ENCODE data around the gene FAM20C.
"Not testable (repeated sequence)": the region's sequence is repeated elsewhere in the genome, so short reads cannot be mapped to it uniquely, and the experiment has no call there.

Gene FAM20C

GRCh38 chr7:193481-194251, 1.3 kb downstream of the FAM20C start:
- DNase-seq, result no peak

- no peak for DNase-seq
These were observed 2.1 kb downstream of the FAM20C start for GRCh38 chr7:194252-195009.

- DNase-seq, result no peak
These were observed 2.8 kb downstream of the FAM20C start for GRCh38 chr7:195010-195829.

- DNase-seq, result no peak
These were observed 3.4 kb downstream of the FAM20C start for GRCh38 chr7:195830-196128.

- no peak for DNase-seq
These were observed 3.9 kb downstream of the FAM20C start for GRCh38 chr7:196283-196682.

DNA sequence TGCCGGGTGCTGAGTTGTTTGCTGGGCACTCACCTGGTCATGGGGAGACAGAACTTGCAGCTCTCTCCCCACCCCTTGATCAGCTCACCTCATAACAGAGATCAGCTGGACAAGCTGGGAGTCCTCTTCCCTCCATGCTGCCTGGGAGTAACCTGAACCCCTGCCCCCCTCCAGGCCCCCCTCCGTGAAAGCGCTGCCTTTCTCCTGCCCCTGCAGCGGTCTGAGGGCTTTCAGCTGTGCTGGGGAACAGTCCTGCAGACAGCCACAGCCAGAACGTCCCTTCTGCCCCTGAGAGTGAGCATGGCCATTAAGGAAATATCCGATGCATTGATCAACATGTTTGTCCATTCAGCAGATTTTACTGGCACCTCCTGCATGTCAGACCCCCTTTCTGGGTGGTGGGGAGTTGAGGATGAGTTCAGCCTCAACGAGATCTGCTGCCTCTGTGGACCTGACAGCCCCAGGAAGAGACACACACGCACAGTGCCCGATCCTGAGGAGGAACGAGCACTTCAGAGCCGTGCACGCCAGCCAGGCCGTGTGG, 4.5 kb downstream of the FAM20C start:
- DNase-seq, result no peak

DNA sequence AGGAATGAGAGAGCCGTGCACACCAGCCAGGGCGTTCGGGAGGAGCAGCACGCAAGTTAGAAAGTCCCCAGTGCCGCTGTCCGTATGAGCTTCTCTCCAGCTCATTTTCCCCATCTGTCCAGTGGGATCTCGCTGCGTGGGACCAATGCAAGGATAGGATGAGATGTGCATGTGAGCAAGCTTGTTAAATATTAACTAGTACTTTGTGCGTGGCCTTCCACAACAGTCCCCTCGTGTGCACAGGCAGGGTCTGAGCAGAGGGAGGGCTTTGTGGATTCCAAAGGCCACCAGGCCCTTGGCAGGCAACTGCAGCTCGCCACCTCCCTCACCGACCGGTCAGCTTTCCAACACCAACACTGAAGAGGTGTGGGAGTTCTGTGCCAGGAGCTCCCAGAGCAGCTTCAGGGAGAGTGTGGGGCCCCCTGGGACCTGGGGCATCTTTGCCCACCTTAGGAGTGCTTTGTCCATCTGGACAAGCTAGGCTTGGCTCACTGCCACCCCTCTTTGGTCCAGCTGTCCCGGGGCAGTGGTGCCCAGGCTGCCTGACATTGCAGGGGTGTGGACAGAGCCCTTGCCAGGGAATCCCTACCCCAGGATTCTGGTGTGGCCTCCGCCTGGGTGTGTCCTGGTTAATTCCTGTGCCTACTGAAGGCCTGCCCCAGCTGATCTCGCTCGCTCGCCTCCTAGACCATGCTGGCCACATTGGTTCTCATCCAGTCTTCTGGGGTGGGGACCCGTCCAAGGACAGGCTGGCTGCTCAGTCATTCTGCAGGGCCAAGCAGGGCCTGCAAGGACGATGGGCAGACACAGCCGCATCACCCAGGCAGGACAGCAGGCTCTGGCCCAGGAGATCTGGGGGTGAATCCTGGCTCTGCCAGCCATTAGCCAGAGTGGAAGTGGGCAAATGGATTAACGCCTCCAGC, 5.3 kb downstream of the FAM20C start:
- no peak for DNase-seq

DNA sequence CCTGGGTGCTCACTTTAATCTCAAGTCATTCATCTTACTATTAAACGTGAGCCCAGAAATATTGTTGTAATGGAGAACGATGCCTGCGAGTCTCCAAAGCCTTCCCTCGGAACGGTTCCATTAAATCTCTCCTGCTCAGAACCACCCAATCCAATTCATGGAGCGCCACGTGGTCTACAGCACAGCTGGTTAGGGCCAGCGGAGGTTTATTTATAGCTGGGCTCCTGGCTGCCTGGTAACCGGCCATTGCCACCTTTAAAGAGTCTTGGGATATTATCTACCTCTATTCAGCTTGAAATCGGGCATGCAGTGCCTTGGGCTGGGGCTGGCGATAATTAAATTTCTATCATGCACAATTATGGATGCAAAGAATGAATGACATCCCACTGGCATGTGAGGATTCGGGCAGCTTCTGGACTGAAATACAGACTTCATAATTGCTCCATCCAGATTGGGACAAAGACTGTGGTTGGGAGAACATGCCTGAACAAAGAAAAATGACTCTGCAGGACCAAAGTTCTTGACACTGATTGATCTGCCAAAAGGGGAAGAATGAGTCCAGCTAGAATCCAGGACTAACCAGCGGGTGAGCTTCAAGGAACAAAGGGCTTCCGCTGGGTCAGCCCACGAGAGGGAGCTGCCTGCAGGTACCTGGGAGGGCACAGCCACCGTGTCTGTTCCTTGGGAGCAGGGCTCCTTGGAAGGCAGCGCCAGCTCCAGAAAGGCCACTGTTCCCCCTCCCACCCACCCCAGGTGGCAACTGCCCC, 7.3 kb downstream of the FAM20C start:
- no peak for DNase-seq

GRCh38 chr7:200290-200689, 7.9 kb downstream of the FAM20C start:
- no peak for DNase-seq

- DNase-seq, result no peak
These were observed 8.3 kb downstream of the FAM20C start for GRCh38 chr7:200704-201103.

DNA sequence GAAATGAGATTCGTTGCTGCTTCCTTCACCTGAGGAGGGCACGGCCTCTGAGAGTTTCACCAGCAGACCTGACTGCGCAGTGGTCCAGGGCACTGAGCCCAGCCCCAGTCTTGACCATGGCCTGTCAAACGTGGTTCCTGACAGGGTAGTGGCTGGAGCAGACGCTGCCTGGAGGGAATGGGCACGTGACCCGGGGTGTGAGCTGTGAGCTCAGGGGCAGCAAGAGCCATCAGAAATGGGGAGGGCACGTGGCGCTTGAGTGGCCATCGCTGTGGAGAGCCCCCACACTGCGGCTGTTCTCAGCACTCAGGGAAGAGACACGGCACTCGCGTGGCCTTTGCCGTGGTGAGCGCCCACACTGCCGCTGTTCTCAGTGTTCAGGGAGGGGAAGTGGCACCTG, 12.0 kb downstream of the FAM20C start:
- no peak for DNase-seq

DNA sequence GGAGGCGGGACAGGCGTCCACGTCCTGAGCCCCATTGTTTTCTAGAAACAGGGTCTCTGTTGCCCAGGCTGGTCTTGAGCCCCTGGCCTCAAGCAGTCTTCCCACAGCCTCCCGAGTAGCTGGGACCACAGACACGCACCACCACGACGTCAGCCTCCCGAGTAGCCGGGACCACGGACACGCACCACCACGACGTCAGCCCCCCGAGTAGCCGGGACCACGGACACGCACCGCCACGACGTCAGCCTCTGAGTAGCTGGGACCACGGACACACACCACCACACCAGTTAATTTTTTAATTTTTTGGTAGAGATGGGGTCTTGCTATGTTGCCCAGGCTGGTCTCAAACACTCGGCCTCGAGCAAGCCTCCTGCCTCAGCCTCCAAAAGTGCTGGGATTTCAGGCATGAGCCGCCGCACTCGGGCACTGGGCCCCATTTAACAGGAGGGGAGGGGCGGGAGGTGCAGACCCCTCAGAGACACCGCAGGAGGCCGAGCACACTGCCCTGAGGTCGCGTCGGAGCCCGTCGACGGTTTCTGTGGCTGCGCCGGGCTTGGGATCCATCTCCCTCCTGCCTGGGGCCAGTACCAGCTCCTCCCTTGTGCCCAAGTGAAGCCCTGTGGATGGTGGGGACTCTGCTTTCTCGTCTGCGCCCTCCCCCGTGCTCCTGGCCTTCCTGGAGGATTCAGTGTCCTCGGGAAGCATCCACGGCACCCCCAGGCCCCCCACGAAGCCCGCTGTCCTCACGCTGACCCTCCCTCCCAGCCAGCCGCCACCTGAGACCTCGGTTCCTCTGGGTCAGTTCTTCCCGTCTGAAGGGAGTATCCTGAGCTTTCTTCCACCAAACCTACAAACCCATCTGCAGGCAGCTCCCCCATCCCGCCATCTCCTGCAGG, 13.0 kb downstream of the FAM20C start:
- DNase-seq, result no peak

- not testable (repeated sequence) for DNase-seq
These were observed 14.0 kb downstream of the FAM20C start for GRCh38 chr7:206351-206750.

DNA sequence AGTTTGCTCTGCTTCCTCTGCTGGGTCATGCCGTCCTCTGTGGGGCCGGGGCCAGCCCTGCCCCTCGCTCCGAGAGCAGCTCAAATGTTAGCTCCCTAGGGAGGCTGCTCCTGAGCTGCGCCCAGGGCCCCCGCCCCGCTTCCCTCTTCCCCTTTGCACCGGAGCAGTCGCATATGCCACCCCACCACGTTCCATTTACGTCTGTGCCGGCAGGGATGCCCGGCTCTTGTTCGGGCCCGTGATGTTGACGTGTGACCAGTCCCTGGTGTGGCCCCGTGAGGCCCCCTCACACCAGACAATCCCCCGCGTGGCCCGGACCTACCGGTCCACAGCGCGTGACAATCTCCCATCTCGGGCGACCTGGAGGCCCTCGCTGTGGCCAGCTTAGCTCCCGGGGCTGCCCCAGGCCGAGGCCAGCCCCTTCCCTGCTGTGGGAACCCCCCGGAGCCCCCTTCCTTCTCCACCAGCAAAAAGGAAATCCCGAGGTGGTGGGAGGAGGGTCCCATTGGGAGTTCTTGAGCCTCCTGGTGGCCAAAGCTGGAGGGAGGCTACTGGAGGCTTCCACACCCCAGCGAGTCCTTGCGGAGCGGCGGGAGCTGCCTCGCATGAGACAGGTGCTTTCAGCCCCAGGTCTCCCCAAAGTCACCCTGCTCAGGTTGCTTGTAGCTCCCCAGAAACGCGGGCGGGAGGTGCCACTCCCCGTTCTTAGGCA, 15.2 kb downstream of the FAM20C start:
- DNase-seq, result no peak

- DNase-seq, result no peak
These were observed 15.8 kb downstream of the FAM20C start for GRCh38 chr7:208130-208673.

DNA sequence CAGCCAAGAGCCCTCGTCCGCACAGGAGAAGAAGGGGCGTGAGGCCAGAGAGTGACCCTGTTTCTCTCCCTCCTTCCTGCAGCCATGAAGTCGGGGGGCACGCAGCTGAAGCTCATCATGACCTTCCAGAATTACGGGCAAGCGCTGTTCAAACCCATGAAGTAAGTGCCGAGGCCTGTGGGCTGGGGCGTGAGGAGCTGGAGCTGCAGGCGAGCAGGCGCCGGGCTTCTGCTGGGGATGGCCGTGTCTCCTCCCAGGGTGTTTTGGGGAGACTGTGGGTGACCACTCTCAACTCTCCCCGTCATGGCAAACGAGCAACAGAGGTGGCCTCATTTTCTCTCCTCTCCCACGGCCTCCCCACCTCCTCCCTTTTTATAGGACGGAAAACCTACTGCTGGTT, 16.4 kb downstream of the FAM20C start:
- no peak for DNase-seq

DNA sequence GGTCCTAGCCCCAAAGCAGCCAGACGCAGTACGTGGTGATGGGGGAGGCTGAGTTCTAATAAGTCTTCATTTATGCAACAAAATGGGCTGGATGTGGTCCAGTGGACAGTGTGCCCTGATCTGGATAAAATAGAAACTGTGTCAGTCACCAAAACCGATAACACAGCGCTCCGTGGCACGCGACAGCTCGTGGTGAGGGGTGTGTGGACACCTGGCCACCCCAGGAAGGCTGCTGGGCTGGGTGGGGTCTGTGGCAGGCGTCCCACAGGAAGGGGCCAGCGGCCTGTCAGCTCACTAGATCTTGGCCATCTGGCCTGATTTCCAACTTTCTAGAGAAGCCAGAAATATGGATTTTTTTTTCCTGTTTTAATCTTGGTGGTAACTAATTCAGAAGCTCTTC, 17.0 kb downstream of the FAM20C start:
- no peak for DNase-seq

DNA sequence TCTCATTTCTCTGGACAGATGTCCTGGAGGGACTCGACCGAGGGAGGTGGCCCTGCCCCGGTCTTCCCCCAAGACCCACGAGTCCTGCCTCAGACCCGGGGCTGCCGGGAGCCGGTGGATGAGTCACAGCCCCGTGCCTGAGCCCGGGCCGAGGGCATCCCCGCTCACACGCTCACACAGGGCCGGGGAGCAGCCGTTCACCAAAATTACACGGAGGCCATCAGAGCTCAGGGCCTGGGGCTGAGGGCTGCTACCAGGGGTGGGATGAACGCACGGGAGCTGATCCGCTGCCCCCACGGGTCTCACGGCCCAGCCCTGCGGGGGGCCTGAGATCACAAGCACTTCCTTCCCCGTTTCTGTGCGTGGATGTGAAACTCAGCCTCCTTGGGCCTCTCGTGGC, 17.5 kb downstream of the FAM20C start:
- no peak for DNase-seq

DNA sequence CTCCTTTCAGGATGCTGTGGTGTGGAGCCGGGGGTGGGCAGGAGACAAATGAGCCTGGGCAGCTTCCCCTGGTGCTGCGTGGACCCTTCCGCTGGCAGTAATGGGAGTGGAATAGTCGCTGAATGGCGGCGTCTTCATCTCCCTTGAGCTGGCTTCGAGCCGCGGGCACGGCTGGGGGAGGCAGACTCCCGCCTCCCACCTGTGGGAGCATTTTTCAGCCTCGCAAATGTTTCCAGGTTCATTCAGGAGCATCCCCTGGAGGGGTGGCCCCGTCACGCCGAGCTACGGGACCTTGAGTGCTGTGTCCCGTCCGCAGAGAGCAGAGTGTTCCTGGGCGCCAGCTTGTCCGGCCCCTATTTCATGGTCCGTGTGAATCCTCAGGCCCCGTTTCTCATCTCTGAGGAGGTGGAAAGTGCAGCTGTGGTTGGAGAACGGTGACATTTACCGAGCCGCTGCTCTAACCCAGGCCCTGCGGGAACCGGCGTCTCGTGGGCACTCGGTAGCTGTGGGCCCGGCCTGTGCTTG, 18.1 kb downstream of the FAM20C start:
- DNase-seq, result no peak

All from bone marrow (tissue), 2 donors.